Left ventricle myocardium inferior (tissue), 1 donor: ENCODE measurements around the gene PKD2. TPM values are rescaled to one million over a fixed set of nuclear protein-coding genes. Genes with fewer than 3 reads are reported as not detected.

Source experiments
- DNase-seq: peaks from one replicate; pipeline ENCODE4 v3.0.0-alpha.2; 2020
- H3K27ac ChIP-seq: fragments of 200-600 bp; replicated peaks from 2 replicates; pipeline ENCODE4 v1.8.0; 2021
- H3K27me3 ChIP-seq: fragments of 200-600 bp; 2 replicates; pipeline ENCODE4 v1.8.0; 2021; ENCODE audit warnings: low read depth
- H3K36me3 ChIP-seq: fragments of 200-600 bp; 2 replicates; pipeline ENCODE4 v1.8.0; 2021
- H3K4me1 ChIP-seq: fragments of 200-600 bp; 2 replicates; pipeline ENCODE4 v1.8.0; 2021
- H3K4me3 ChIP-seq: fragments of 200-600 bp; 2 replicates; pipeline ENCODE4 v1.8.0; 2021; ENCODE audit warnings: mild to moderate bottlenecking, moderate library complexity
- H3K9me3 ChIP-seq: fragments of 200-600 bp; replicated peaks from 2 replicates; pipeline ENCODE4 v1.8.0; 2021
- CTCF ChIP-seq: fragments of 200-600 bp; IDR thresholded peaks from 2 replicates; pipeline ENCODE4 v1.8.0; 2021; ENCODE audit warnings: antibody characterized with exemption, mild to moderate bottlenecking, borderline replicate concordance
- intact Hi-C: fragments of 100-400 bp; cut with micrococcal nuclease; formaldehyde crosslinking; loops from one replicate; pipeline ENCODE4 v1.11.0; 2022
- total RNA-seq: library from RNA; stranded (reverse); fragmentation: NEBNext Ultra II Directional; extraction: Animal tissue kit (Norgen Biotek cat#: 25700); gene quantifications from one replicate; pipeline ENCODE4 v1.2.1, GENCODE V29; 2021
- donor health status: DM: no; HTN: yes; CAD: no; lungs with severe emphysema.

Gene PKD2
- total RNA-seq, 1 donor from 2014 or later, result 11.7 TPM

GRCh38 chr4:88064410-88064809 is 57.0 kb downstream of the PKD2 start:
- no peak for DNase-seq
- Histone ChIP-seq H3K9me3 (peaks cover 11% of the 10 kb centered on the region), H3K27ac (no peak overlapping the region), H3K36me3 (peaks cover 72% of the 10 kb centered on the region), H3K27me3 (no peaks in the 10 kb centered on the region), H3K4me1 (peaks cover 3% of the 10 kb centered on the region), H3K4me3 (no peak overlapping the region)
- intact Hi-C loops, result no loop called here
- TF ChIP-seq CTCF, result no peak

GRCh38 chr4:88070031-88070430 is 62.6 kb downstream of the PKD2 start:
- DNase-seq, result no peak
- peaks cover 24% of the 10 kb centered on the region for H3K9me3 ChIP-seq
- no peak for TF ChIP-seq CTCF
- peaks cover 100% of the 10 kb centered on the region for H3K36me3 ChIP-seq
- no peaks in the 10 kb centered on the region for H3K27me3 ChIP-seq
- no peak overlapping the region for H3K27ac ChIP-seq
- no peaks in the 10 kb centered on the region for H3K4me1 ChIP-seq
- H3K4me3 ChIP-seq, result no peak overlapping the region
- intact Hi-C loops, result no loop called here

GRCh38 chr4:88075336-88075735 is 67.9 kb downstream of the PKD2 start:
- Histone ChIP-seq H3K36me3 (peaks cover 88% of the 10 kb centered on the region), H3K4me3 (no peak overlapping the region), H3K9me3 (peaks cover 13% of the 10 kb centered on the region), H3K27ac (no peak overlapping the region), H3K27me3 (no peaks in the 10 kb centered on the region), H3K4me1 (no peaks in the 10 kb centered on the region)
- no peak for DNase-seq
- intact Hi-C loops, result no loop called here
- no peak for TF ChIP-seq CTCF

GRCh38 chr4:88077911-88078524 is 70.6 kb downstream of the PKD2 start:
- no peaks in the 10 kb centered on the region for H3K9me3 ChIP-seq
- H3K27ac ChIP-seq, result no peak overlapping the region
- H3K27me3 ChIP-seq, result no peaks in the 10 kb centered on the region
- DNase-seq, result no peak
- no peak overlapping the region for H3K4me3 ChIP-seq
- H3K4me1 ChIP-seq, result no peaks in the 10 kb centered on the region
- H3K36me3 ChIP-seq, result peaks cover 61% of the 10 kb centered on the region
- TF ChIP-seq CTCF, result no peak
- intact Hi-C loops, result no loop called here

GRCh38 chr4:88078579-88078978 is 71.1 kb downstream of the PKD2 start:
- Histone ChIP-seq H3K9me3 (no peaks in the 10 kb centered on the region), H3K4me1 (no peaks in the 10 kb centered on the region), H3K4me3 (no peak overlapping the region), H3K36me3 (peaks cover 55% of the 10 kb centered on the region), H3K27ac (no peak overlapping the region), H3K27me3 (no peaks in the 10 kb centered on the region)
- intact Hi-C loops, result no loop called here
- TF ChIP-seq CTCF, result no peak
- no peak for DNase-seq

- no peak for TF ChIP-seq CTCF
- intact Hi-C loops, result no loop called here
- Histone ChIP-seq H3K27me3 (no peaks in the 10 kb centered on the region), H3K27ac (no peak overlapping the region), H3K9me3 (peaks cover 6% of the 10 kb centered on the region), H3K36me3 (peaks cover 35% of the 10 kb centered on the region), H3K4me1 (no peaks in the 10 kb centered on the region), H3K4me3 (no peak overlapping the region)
- no peak for DNase-seq
Observed at GRCh38 chr4:88080626-88081025, 73.2 kb downstream of the PKD2 start.
